ENCODE results near the gene KRT85.

Gene KRT85

DNA sequence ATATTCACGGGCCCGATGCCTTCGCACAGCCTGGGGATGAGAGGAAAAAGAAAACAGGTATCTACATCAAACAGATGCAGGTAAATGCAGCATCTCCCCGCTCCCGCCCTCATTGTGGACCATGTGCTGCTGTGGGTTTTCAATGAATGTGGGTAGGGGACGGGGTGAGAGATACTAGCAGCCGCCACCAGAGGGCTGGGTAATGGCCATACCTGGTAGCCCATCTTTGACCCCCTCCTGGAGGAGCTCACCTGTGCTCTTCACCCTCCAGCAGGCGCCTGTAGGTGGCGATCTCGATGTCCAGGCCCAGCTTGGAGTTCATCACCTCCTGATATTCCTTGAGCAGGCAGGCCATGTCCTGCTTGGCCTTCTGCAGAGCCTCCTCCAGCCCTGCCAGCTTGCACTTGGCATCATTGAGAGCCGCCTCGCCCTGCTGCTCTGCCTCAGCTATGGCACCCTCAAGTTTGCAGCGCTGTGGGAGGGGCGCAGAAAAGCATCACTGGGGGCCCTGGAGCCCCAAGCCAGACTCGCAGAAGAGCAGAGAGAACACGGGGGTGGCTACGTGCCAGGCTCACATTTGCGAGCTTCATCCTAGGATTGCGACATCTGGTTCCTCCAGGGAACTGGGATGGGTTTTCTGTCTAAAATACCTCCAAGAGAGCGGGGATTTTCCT lies 28.6 kb upstream of the KRT85 start:
- H2BK5ac ChIP-seq (ENCODE audit: low read depth, low read length, poor library complexity): no peak overlapping the region
- H2AFZ ChIP-seq (ENCODE audit: insufficient read depth, low read length, poor library complexity): no peak overlapping the region
- H3K4ac ChIP-seq (ENCODE audit: low read depth, low read length): no peak overlapping the region
- H2BK120ac ChIP-seq (ENCODE audit: insufficient read depth, low read length, poor library complexity): no peak overlapping the region
- H2AK5ac ChIP-seq (ENCODE audit: low read length): no peak overlapping the region
- no peak overlapping the region for H3K23ac ChIP-seq (ENCODE audit: low read length)
- H3K14ac ChIP-seq (ENCODE audit: low read length): no peak overlapping the region
- H3K4me2 ChIP-seq (ENCODE audit: low read length): no peak overlapping the region
- H3K27ac ChIP-seq (ENCODE audit: low read depth, low read length): no peak overlapping the region
- H3K18ac ChIP-seq (ENCODE audit: low read length): no peak overlapping the region
- peak; percentile 71 to 80 for DNase-seq
- no peaks in the 10 kb centered on the region for H3K4me1 ChIP-seq (ENCODE audit: control insufficient read depth in 1 of 2, insufficient read depth in 2 of 2, low read length in 2 of 2)
- H4K91ac ChIP-seq (ENCODE audit: low read depth, low read length): no peak overlapping the region
- H3K79me1 ChIP-seq (ENCODE audit: low read length): no peaks in the 10 kb centered on the region
- no peaks in the 10 kb centered on the region for H3K79me2 ChIP-seq (ENCODE audit: control insufficient read depth, insufficient read depth, low read length, poor library complexity)
- H3K9ac ChIP-seq (ENCODE audit: low read length): no peak overlapping the region
- no peak overlapping the region for H4K12ac ChIP-seq (ENCODE audit: low read depth, low read length)
- no CpG with 5 or more reads among the region's 20 CpGs for WGBS (ENCODE audit: extremely low coverage, insufficient coverage, insufficient read length)
- H4K8ac ChIP-seq (ENCODE audit: low read depth, low read length): no peak overlapping the region
- H2BK12ac ChIP-seq (ENCODE audit: low read length): no peak overlapping the region
- no peaks in the 10 kb centered on the region for H3K9me3 ChIP-seq (ENCODE audit: insufficient read depth, low read depth, low read length)
- no peak overlapping the region for H3K4me3 ChIP-seq (ENCODE audit: low read depth, low read length)
- H3K27me3 ChIP-seq (ENCODE audit: insufficient read depth, low read length): no peaks in the 10 kb centered on the region
- no peaks in the 10 kb centered on the region for H3K36me3 ChIP-seq (ENCODE audit: control insufficient read depth in 1 of 2, insufficient read depth in 2 of 2, low read length in 2 of 2)

DNA sequence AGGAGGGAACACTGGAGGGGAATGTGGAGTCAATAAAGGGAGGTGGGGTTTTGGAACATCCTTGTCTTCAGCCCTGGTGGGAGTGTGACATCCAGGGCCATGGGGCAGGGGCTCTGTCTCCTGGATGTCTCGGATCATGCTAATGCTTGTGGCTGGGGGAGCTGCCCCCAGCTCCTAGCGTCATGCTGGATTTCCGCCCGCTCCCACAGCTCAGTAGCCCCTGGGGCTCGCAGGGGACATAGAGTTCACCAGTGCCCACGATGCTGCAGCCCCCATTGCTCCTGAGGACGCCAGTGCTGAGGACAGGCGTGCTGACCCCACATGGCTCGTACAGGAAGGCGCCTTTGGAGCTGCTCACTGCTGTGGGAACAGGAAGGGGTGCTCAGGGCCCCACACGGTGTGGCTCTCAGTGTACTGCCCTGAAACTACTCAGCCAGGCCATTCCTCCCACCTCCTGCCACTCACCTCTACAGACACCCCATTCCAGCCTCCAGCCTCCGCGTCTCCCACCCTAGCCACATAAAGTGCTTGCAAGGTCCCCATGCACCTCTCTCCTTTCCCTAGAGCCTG lies 27.6 kb upstream of the KRT85 start:
- no peaks in the 10 kb centered on the region for H3K9me3 ChIP-seq (ENCODE audit: insufficient read depth, low read depth, low read length)
- no peak overlapping the region for H2BK5ac ChIP-seq (ENCODE audit: low read depth, low read length, poor library complexity)
- no peak overlapping the region for H4K91ac ChIP-seq (ENCODE audit: low read depth, low read length)
- H3K9ac ChIP-seq (ENCODE audit: low read length): no peak overlapping the region
- peaks cover 0 to 5% of the 10 kb centered on the region in 2 experiments for H3K4me1 ChIP-seq (ENCODE audit: control insufficient read depth in 1 of 2, insufficient read depth in 2 of 2, low read length in 2 of 2)
- H3K14ac ChIP-seq (ENCODE audit: low read length): no peak overlapping the region
- DNase-seq: no peak
- no peaks in the 10 kb centered on the region for H3K79me1 ChIP-seq (ENCODE audit: low read length)
- H3K36me3 ChIP-seq (ENCODE audit: control insufficient read depth in 1 of 2, insufficient read depth in 2 of 2, low read length in 2 of 2): no peaks in the 10 kb centered on the region
- H2BK120ac ChIP-seq (ENCODE audit: insufficient read depth, low read length, poor library complexity): no peak overlapping the region
- H2AK5ac ChIP-seq (ENCODE audit: low read length): no peak overlapping the region
- no peak overlapping the region for H4K8ac ChIP-seq (ENCODE audit: low read depth, low read length)
- no CpG with 5 or more reads among the region's 13 CpGs for WGBS (ENCODE audit: extremely low coverage, insufficient coverage, insufficient read length)
- H3K4ac ChIP-seq (ENCODE audit: low read depth, low read length): no peak overlapping the region
- no peak overlapping the region for H2BK12ac ChIP-seq (ENCODE audit: low read length)
- H4K12ac ChIP-seq (ENCODE audit: low read depth, low read length): no peak overlapping the region
- no peak overlapping the region for H3K27ac ChIP-seq (ENCODE audit: low read depth, low read length)
- H2AFZ ChIP-seq (ENCODE audit: insufficient read depth, low read length, poor library complexity): no peak overlapping the region
- H3K4me3 ChIP-seq (ENCODE audit: low read depth, low read length): no peak overlapping the region
- no peak overlapping the region for H3K23ac ChIP-seq (ENCODE audit: low read length)
- H3K27me3 ChIP-seq (ENCODE audit: insufficient read depth, low read length): no peaks in the 10 kb centered on the region
- H3K4me2 ChIP-seq (ENCODE audit: low read length): no peak overlapping the region
- no peak overlapping the region for H3K18ac ChIP-seq (ENCODE audit: low read length)
- no peaks in the 10 kb centered on the region for H3K79me2 ChIP-seq (ENCODE audit: control insufficient read depth, insufficient read depth, low read length, poor library complexity)

DNA sequence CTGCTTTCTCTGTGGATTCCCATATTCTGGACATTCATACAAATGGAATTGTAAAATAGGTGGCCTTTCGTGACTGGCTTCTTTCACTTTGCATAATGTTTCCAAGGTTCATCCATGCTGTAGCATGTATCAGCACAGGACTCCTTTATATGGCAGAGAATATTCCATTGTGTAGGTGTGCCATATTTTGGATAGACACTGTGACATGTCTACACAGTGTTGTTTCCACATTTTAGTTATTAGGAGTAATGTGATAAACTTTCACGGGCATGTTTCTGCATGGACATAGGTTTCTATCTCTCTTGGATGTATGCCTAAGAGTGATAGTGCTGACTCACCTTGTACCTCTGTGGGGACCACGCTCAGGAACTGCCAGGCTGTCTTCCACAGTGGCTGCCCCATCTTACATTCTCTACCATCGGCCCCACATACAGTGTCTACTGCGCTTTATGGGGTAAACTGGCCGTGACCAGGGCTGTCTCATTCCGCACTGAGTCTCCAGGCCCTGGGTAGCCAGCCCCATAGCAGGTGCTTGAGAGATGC lies 25.3 kb upstream of the KRT85 start:
- Histone ChIP-seq H2AK5ac (ENCODE audit: low read length) (no peak overlapping the region), H3K4me1 (ENCODE audit: control insufficient read depth in 1 of 2, insufficient read depth in 2 of 2, low read length in 2 of 2) (peaks cover 0 to 5% of the 10 kb centered on the region in 2 experiments), H3K79me2 (ENCODE audit: control insufficient read depth, insufficient read depth, low read length, poor library complexity) (no peaks in the 10 kb centered on the region), H3K23ac (ENCODE audit: low read length) (no peak overlapping the region), H3K9ac (ENCODE audit: low read length) (no peak overlapping the region), H3K4me3 (ENCODE audit: low read depth, low read length) (no peak overlapping the region), H3K27me3 (ENCODE audit: insufficient read depth, low read length) (no peaks in the 10 kb centered on the region), H4K8ac (ENCODE audit: low read depth, low read length) (no peak overlapping the region), H4K91ac (ENCODE audit: low read depth, low read length) (no peak overlapping the region), H4K12ac (ENCODE audit: low read depth, low read length) (no peak overlapping the region), H2BK12ac (ENCODE audit: low read length) (no peak overlapping the region), H3K4me2 (ENCODE audit: low read length) (no peak overlapping the region), H3K4ac (ENCODE audit: low read depth, low read length) (no peak overlapping the region), H3K18ac (ENCODE audit: low read length) (no peak overlapping the region), H3K14ac (ENCODE audit: low read length) (no peak overlapping the region), H2BK5ac (ENCODE audit: low read depth, low read length, poor library complexity) (no peak overlapping the region), H3K27ac (ENCODE audit: low read depth, low read length) (no peak overlapping the region), H2AFZ (ENCODE audit: insufficient read depth, low read length, poor library complexity) (no peak overlapping the region), H3K36me3 (ENCODE audit: control insufficient read depth in 1 of 2, insufficient read depth in 2 of 2, low read length in 2 of 2) (no peaks in the 10 kb centered on the region), H3K79me1 (ENCODE audit: low read length) (no peaks in the 10 kb centered on the region), H2BK120ac (ENCODE audit: insufficient read depth, low read length, poor library complexity) (no peak overlapping the region), H3K9me3 (ENCODE audit: insufficient read depth, low read depth, low read length) (no peaks in the 10 kb centered on the region)
- WGBS (ENCODE audit: extremely low coverage, insufficient coverage, insufficient read length): no CpG with 5 or more reads among the region's 7 CpGs
- DNase-seq: no peak

DNA sequence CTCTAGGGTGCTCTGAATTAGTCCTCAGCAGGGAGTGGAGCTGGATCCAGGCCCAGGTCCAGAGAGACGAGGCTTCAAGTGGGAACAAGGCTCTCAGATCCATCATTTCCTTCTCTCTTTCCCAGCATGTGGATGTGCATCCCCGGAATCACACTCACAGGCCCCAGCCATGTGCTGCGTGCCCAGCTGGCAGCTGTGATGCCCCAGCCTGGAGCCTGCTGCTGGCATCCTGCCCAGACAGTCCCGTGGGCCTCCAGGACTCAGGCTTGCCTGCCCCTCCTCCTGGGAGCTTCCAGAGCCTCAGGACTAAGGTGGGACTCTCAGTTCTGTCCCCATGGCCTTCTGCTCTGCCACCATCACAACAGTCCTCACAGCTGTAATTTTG lies 24.3 kb upstream of the KRT85 start:
- H3K9me3 ChIP-seq (ENCODE audit: insufficient read depth, low read depth, low read length): no peaks in the 10 kb centered on the region
- no peak overlapping the region for H3K9ac ChIP-seq (ENCODE audit: low read length)
- H3K4ac ChIP-seq (ENCODE audit: low read depth, low read length): no peak overlapping the region

More for the DNA sequence above, 24.3 kb upstream of the KRT85 start:
- H2BK120ac ChIP-seq (ENCODE audit: insufficient read depth, low read length, poor library complexity): no peak overlapping the region
- H4K91ac ChIP-seq (ENCODE audit: low read depth, low read length): no peak overlapping the region
- peaks cover 0 to 5% of the 10 kb centered on the region in 2 experiments for H3K4me1 ChIP-seq (ENCODE audit: control insufficient read depth in 1 of 2, insufficient read depth in 2 of 2, low read length in 2 of 2)
- no peak overlapping the region for H2AK5ac ChIP-seq (ENCODE audit: low read length)
- no peak for DNase-seq
- H3K27ac ChIP-seq (ENCODE audit: low read depth, low read length): no peak overlapping the region
- no CpG with 5 or more reads among the region's 4 CpGs for WGBS (ENCODE audit: extremely low coverage, insufficient coverage, insufficient read length)
- no peak overlapping the region for H3K14ac ChIP-seq (ENCODE audit: low read length)
- no peak overlapping the region for H3K18ac ChIP-seq (ENCODE audit: low read length)
- no peak overlapping the region for H3K23ac ChIP-seq (ENCODE audit: low read length)
- H3K36me3 ChIP-seq (ENCODE audit: control insufficient read depth in 1 of 2, insufficient read depth in 2 of 2, low read length in 2 of 2): no peaks in the 10 kb centered on the region
- H2BK12ac ChIP-seq (ENCODE audit: low read length): no peak overlapping the region
- H3K79me2 ChIP-seq (ENCODE audit: control insufficient read depth, insufficient read depth, low read length, poor library complexity): no peaks in the 10 kb centered on the region
- H2AFZ ChIP-seq (ENCODE audit: insufficient read depth, low read length, poor library complexity): no peak overlapping the region
- H3K27me3 ChIP-seq (ENCODE audit: insufficient read depth, low read length): no peaks in the 10 kb centered on the region
- no peak overlapping the region for H4K12ac ChIP-seq (ENCODE audit: low read depth, low read length)
- no peak overlapping the region for H4K8ac ChIP-seq (ENCODE audit: low read depth, low read length)
- no peak overlapping the region for H3K4me3 ChIP-seq (ENCODE audit: low read depth, low read length)
- H3K79me1 ChIP-seq (ENCODE audit: low read length): no peaks in the 10 kb centered on the region
- H2BK5ac ChIP-seq (ENCODE audit: low read depth, low read length, poor library complexity): no peak overlapping the region
- H3K4me2 ChIP-seq (ENCODE audit: low read length): no peak overlapping the region

Measured in trophoblast cell (in vitro differentiated cells and primary cell).